Measurements from ENCODE around the gene CLCN2.

Gene CLCN2

DNA sequence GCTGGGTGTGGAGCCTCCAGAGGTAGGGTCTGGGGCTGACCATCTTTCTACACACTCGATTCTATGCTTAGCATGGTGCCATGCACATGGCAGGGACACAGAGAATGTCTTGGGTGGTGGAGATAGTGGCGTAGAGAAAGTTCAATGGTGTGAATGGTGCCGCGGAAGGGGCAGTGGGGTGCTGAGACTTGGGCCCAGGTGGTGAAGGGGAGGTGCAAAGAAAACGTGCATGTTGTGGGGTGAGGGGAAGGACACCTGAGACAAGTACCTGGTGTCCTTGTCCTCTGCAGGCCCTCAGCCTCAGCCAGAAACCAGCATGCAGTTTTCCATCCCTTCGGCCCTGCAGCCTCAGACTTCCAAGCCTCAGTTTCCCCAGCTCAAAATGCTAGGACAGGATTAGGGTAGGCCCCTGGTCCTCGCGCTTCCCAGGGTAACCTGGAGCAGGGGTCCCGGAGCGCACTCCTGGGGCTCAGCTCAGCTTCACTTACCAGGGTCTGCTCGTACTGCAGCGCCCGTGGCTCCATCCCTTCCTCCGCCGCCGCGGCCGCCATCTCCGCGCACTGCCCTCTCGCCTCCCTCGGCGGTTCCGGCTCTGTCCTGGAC lies 375 bp downstream of the CLCN2 start:
- no peak for DNase-seq (ENCODE audit: low read depth in 4 of 4, low spot score in 1 of 4)

DNA sequence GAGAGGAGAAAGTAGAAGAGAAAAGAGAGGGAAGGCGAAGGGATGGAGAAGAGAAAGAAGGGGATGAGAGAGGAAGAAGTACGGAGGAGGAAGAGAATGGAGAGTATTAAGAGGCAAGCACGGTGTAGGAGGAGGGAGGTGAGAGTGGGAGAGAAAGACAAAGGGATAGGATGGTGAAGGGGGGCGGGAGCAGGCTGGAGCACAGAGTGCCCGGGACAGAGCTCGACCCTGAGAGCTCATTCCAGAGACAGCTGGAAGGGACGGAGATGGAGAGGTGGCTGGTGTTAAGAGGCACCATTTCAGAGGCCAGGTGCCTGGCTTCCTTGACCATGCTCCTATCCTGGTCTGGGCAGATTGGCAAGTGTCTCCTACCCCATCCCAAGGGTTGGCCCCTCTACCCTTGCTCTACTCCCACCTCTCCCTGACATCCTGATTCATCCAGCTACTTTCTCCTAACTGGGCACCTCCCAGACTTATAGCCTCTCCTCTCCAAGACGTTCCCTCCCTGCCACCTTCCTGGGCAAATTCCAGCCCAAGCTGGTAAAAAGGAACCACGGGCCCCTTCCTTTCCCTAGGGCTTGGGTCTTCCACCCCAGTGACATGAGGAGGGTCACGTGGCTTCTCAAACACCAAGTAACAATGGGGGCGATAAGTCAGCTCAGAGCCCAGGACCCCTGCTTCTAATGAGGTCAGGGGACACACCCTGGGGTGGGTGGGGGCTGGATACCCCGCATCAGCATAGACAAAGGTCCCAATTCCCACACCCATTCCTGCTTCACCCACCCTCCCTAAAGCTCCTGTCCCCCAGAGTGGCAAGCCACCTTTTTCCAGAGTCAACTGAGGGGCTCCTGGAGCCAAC lies 1.1 kb downstream of the CLCN2 start:
- no peak for DNase-seq (ENCODE audit: low read depth in 4 of 4, low spot score in 1 of 4)

DNA sequence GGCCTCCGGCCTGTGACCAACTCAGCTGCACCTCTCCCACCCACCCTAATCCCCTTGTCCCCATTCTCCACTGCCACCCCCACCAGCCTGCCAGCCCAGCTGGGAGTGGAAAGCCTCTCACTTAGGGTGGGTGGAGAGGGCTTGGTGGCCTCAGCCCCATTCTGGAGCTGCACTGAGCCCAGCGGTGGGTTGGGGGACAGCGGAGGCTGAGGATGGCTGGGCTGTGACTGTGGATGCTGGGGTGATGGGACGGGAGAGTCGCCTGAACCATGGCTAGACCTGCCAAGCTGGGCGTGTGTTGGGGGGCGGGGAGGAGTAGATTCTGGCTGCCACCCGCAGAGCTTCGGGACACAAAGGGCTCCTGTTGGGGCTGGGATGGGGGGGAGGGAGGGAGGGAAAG lies 1.8 kb downstream of the CLCN2 start:
- no peak for DNase-seq (ENCODE audit: low read depth in 4 of 4, low spot score in 1 of 4)

DNA sequence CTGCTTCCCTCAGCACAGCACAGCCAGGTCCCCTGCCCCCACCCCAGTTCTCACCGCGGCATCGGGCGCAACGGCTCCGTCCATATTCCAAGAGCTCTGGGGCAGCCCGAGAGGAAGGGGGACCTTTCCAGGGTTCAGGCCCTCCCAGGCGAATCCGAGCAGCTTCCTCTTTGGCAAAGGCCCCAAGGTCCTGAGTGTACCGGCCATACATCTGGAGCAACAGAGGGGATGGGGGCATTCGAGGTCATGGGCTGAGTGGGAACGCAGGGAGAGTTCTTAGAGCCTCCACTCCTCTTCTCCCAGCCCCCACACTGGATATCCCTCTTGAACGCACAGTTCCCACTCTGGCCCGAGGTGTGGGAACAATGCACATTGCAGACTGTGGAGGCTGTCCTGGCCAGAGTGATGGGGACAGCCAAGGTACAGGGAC lies 2.5 kb downstream of the CLCN2 start:
- no peak for DNase-seq (ENCODE audit: low read depth in 4 of 4, low spot score in 1 of 4)

DNA sequence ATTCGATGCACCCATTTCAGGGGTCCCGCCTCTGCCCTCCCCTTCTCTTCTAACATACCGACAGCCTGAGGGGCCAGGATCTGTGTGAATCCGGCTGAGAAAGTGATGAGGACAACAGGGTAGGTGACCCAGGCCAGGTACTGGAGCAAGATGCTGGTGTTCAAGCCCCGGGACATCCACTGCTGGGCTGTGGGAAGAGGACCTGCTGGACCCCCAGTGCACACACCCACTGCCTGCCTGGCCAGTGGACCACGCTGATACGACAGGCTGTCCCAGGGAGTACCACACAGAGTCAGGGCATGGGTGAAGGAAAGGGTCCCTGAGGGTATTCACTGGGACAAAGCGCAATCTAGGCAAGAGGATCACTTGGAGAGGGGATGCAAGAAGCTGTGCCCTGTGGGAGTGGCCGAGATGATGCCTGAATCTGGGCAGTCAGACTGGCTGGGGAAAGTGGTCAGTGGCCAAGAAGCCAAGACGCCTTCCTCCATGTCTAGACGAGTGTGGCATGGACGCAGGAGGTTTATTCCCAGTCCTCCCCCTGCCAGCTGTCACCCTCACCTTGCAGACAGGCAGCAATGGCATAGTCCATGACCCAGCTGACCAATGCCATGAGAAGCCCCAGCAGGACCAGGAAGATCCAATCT lies 3.2 kb downstream of the CLCN2 start:
- no peak for DNase-seq (ENCODE audit: low read depth in 4 of 4, low spot score in 1 of 4)

DNA sequence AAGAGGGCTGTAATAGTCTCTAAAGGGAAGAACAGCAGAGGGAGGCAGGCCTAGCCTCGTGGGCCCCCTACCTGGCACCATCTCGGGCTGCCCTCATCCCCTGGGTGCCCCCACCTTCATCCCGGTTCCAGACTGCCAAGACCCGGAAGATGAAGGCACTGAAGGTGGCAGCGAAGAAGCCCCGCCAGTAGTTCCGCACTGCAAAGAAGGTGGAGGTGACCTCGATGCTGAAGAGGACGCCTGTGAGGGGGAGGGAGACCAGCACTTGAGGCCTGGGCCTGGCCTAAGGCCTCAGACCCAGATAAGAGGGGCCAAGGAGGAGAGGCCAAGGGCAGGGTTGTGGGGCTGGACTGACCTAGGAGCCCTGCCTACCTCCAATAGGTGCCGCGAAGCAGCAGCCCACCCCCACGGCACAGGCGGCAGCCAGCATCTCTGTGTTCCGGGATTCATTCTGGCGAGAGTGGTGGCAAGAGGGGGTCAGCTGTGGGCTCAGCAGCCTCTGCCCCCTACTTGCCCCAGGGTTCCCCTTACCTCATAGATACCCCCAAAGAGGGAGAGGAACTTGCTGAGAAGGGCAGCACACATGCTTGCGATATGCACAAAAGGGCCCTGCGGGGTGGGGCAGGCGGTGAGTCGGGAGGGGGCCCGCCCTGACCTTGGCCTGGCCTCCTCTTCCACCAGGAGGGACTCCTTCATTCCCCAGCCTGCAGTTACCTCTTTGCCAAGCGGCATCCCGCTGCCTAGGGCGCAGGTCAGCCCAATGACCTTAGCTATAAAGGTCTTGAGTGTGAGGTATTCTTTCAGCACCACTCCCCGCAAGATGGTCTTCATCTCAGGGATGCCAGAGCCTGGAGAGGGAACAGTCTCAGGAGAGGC lies 3.9 kb downstream of the CLCN2 start:
- no peak for DNase-seq (ENCODE audit: low read depth in 4 of 4, low spot score in 1 of 4)

DNA sequence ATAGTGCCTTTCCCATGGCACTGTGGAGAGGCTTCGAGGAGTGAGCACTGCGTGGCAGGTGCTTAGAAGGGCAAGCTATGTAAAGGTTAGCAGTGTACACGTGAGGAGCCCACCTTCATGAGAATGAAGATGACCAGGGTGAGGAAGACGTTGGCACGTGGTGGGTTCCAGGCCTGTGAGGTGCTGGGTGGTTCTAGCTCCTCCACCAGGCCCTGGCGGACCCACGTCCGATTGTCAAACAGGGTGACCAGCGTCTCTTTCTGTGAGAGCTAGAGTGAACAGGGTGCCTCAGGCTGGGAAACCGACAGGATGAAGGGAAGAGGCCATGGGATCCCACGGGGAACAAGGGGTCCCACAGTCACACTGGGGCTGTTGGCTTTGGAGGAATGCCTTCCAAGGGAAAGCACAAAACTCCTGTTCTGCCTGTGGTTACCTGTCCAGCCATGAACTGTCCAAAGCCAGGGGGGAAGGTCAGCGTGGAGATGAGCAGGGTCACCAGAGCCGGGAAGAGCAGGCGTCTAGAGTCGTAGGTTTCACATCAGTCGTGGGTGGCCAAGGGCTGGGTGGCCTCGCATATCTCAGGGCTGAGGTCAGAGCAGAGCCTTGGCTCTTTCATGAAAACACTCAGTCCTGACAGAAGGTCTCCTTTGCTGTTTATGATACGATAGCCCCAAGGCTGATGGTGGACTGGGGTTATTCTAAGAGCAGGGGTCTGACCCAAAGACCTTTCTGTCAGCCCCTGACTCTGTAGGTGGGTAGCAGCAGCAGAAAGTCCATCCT lies 6.0 kb downstream of the CLCN2 start:
- DNase-seq (ENCODE audit: low read depth in 4 of 4, low spot score in 1 of 4): no peak

DNA sequence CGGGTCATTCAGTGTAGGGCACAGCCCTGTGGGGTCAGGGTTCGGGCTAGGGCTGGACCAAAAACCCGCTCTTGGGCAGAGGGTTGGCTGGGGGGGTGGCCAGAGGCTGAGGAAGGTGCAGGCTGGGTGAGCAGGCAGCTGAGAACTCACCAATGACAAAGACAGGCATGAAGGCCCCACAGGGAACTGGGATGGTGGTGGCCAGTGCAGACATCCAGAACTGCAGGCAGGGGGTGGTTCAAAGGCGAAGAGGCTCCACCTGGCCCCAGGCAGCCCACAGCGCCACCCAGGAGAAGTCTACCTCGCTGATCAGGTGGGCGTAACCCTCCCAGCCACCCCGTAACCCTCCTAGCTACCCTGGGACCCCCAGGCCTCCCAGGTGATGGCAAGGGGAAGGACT lies 6.7 kb downstream of the CLCN2 start:
- DNase-seq (ENCODE audit: low read depth in 4 of 4, low spot score in 1 of 4): no peak

DNA sequence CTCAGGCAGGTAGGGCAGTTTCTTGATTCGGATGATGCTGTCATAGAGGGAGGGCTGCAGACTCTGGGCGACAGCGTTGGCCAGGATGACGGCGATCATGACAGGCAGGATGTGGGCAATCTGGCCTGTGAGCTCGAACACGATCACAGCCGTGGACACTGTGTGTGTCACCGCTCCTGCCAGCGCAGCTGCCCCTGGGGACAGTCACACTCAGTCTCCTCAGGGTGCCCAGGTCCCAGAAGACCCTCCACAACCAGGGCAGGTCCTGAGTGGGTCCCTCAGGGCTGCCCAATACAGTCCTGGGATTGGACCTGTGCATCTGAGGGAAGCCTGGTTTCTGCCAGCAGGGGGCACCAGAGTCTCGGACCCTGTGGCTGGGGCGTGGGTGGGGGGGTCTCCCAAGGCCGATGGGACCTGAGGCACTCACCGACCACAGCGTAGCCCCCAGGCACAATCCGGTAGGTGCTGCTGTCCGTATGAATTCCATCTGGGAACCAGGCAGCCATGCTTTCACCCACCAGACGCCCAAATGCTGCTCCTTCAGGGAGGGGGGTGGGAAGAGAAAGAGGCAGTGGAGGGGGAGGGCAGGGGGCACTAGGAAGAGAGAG lies 7.2 kb downstream of the CLCN2 start:
- peak in 3 of 4 experiments; percentile 50 to 63 (median 54) for DNase-seq (ENCODE audit: low read depth in 4 of 4, low spot score in 1 of 4)

DNA sequence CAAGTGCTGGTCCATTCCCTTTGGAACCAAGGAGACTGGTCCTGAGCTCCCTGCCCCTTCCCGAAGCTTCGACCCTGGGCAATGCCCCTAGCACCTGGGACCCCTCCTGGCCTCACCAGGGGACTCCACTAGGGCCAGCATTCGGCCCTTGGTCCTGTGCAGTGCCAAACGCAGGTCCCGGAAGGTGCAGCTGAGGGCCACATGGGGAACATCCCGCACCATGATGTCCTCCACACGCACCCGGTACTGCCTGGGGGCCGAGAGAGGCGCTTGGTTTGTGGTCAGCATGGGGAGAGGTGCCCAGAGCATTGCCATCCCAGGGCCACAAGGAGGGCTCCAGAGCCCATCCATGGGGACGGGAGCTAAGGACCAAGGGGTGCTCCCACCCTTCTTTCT lies 7.9 kb downstream of the CLCN2 start:
- no peak for DNase-seq (ENCODE audit: low read depth in 4 of 4, low spot score in 1 of 4)

DNA sequence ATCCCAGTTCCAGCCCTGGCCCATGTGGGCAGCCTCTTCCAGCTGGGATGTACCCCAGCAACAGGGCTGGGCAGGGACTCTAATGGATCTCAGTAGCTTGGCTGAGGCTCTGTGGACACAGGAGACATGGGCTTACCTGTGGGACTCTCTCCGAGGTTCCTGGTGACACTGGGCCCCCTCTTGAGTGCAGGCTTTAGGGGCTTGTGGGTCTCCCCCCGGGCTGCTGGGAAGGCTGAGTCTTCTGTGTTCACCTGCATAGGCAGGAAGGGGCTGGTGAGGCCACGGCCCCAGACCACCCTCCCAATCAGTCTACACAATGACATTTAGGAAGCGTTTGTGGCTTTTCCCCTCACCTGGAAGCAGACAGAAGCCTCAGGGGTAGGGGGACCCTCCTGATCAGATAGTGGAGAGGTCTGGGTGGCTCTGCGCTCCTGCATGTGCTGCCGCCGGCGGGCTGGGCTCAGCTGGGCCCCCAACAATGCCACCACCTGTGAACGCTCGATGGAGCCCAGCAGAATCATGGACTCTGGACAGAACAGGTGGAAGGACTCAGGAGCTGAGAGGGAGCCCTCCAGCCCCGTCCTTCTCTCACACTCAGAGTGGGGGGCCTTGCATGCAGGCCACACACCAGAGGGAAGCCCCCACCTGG lies 8.4 kb downstream of the CLCN2 start:
- no peak for DNase-seq (ENCODE audit: low read depth in 4 of 4, low spot score in 1 of 4)

DNA sequence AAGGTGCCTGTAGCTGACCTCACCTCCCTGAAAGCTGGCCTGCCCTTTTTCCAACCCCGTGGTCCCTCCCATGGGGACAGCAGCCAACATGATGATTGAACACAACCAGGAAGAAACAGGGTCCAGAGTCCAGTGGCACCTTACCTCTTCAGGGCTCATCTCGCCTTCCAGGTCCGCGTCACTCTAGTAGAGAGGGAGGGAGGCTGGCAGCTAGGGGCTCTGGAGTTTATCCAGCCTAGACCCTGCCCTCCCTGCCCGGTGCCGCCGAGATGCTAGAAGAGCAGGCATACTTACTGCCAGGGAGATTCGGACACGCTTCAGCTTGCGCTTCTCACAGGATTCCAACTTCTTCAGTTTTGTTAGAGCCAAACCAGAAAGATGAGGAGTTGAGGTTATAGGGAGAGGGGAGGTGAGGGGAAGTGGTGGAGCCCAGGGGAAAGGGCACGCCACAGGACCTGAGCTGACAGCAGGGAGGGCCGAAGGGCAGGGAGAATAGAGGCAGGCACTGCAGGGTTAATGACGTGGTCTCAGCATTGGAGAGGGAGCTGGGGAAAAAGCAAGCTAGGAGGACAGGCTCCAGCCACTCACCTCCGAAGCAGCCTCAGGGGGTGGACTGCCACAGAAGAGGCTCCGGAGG lies 9.1 kb downstream of the CLCN2 start:
- DNase-seq (ENCODE audit: low read depth in 4 of 4, low spot score in 1 of 4): no peak

DNA sequence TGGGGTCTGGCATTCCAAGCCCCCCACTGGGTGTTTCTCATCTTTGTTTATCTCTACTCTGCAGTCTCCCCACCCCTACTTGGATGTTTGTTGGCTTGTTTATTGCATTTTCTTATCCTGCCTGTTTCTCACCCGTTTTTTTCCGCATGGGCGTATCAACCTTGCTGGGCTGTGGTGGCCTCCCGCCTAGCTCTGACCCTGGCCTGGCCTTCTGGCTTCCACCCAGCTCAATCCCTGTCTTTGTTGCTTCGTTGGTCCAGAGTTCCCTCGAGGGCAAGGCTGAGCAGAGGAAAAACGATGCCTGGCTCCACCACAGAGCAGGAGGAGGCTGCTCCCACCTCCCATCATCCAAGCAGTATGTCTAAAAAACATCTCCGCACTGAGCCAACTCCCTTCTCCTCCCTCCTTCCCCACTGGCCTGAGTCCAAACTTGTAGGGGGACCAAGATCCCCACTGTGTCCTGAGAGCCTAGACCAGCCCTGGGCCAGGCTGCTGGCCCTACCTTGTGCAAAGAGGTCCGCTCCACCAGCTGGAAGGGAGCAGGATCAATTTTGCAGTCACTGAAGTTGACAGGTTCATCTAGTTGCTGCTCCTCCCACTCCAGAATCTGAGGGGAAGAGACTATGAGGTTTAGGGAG lies 9.8 kb downstream of the CLCN2 start:
- DNase-seq (ENCODE audit: low read depth in 4 of 4, low spot score in 1 of 4): no peak

DNA sequence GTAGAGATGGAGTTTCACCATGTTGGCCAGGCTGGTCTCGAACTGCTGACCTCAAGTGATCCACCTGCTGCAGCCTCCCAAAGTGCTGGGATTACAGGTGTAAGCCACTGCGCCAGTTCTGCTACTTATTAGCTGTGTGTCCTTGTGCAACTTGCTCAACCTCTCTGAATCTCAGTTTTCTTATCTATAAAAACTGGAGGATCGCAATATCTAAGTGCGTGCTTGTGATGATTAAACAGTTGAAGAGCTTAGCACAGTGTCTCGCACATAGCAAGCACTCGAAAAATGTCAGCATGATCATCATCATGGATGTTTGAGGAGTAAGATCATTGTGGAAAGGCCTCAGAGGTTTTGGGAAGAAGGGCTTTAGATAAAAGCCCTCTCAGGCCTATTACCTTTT lies 10.8 kb downstream of the CLCN2 start:
- no peak for DNase-seq (ENCODE audit: low read depth in 4 of 4, low spot score in 1 of 4)

DNA sequence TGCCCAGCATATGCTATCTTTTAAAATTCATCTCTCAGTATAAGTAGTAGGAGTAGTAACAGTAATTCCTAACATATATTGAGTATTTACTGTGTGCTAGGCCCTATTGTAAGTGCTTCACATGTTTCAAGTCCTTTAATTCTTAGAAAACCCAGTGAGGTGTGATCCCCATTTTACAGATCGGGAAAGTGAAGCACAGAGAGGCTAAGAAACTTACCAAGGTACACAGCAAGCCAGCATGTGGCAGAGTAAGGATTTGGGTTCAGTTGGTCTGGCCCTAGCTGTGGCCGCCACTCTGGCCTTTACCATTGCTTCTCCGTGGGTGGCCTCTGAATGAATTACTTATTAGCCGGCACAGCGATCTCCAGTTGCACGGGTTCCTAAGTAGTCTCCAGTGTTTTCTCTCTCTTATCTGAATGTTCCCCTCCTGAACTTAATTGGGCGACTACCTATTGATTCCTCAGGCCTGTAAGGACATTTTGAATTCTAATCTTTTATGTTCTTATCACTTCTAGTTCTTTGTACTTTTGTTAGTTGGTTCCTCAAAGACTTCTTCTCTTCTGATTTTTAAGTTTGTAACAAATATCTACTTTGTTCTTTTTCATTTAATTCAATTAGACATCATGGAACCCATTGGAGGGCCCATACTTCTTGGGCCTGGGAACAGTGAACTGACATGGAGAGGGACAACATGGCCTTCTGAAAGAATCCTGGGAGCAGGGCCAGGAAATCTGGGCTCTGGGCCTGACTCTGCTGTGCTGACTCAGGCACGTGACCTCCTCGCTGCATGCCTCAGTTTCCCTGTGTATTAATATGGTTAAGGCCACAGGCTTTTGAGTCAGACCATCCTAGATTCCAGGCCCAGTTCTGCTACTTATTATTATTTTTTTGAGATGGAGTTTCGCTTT lies 11.6 kb downstream of the CLCN2 start:
- DNase-seq (ENCODE audit: low read depth in 4 of 4, low spot score in 1 of 4): no peak

DNA sequence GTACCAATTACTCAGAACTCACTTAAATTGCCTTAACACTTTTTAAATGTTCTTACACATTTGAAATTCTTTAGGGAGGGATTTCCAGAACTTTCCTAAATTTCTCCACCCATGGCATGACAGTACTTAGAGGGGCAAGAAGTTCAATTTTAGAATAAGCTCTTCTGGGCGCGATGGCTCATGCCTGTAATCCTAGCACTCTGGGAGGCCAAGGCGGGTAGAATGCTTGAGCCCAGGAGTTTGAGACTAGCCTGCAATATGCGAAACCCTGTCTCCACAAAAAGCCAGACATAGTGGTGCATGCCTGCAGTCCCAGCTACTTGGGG lies 13.4 kb downstream of the CLCN2 start:
- no peak for DNase-seq (ENCODE audit: low read depth in 4 of 4, low spot score in 1 of 4)

DNA sequence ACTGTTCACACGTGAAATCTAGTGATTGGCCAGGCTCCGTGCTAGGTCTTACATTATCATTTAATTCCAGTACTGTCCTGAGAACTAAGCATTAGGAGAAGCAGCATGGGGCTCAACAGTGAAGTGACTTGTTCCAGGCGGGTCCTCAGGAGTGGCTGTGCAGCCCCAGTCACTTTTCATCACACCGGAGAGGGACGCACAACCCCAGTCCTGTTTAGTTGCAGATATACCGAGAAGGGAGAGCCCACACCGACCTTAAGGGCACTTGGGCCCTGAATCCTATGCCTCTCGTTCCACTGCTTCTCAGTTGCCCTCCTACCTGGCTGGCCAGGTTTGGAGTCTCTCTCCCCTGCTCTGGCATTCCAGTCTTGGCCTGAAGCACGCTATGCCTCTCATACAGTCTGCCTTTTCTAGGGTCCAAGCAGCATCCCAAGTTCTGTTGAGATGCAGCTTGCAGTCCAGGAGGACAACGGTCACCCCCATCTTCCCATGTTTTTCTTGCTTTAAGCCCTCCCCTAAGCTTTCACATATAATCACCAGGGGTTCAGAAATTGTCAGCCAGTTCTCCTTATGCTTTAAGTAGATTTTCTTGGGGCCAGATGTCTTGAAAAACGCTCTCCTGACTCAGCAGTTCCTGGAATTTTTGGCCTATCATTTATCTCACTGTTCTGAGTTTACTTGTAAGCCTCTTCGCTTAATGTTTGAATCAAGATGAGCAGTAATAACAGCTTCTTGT lies 13.9 kb downstream of the CLCN2 start:
- DNase-seq (ENCODE audit: low read depth in 4 of 4, low spot score in 1 of 4): no peak

Measured in stimulated activated CD4-positive, alpha-beta T cell treated with anti-CD3 and anti-CD28 coated beads, Interleukin-1b, Interleukin-23, amount 100 ng/mL, for 24 hours (primary cell).